ENCODE results near the gene IQSEC3.
A peak's percentile ranks its signal among the peaks of the same experiment; 100 is the strongest.

IQSEC3 gene

DNA sequence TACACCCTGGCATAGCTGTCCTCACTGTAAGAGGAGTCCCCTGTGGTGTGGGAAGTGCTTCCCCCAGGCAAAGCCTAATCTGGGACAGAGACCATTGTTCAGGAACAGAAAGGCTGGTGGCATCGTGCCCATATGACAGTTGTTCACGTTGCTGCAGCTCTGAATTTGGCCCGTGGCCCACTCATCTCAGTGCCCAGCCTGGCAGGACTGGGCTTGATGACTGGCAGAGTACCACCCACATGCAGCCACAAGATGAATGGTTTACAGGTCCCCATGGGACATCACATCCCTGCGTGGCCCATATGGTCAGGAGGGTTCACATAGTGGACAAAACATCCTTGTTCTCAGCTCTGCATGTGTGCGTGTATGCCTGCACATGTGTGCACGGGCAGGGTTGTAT, 17.5 kb downstream of the IQSEC3 start:
- Histone ChIP-seq H3K36me3 (ENCODE audit: control insufficient read depth in 2 of 2, insufficient read depth in 2 of 2, low read length in 2 of 2) (no peaks in the 10 kb centered on the region), H3K27me3 (ENCODE audit: control insufficient read depth in 1 of 2, insufficient read depth in 2 of 2, low read length in 2 of 2) (peaks cover 17 to 26% of the 10 kb centered on the region in 2 donors)

GRCh38 chr12:85191-85666, 18.7 kb downstream of the IQSEC3 start:
- H3K4me1 ChIP-seq (ENCODE audit: control insufficient read depth, insufficient read depth, low read length) = no peaks in the 10 kb centered on the region
- H3K27me3 ChIP-seq (ENCODE audit: control insufficient read depth in 1 of 2, insufficient read depth in 2 of 2, low read length in 2 of 2) = peaks cover 7 to 22% of the 10 kb centered on the region in 2 donors
- no peak overlapping the region for H3K9ac ChIP-seq (ENCODE audit: low read length in 2 of 2)
- H3K36me3 ChIP-seq (ENCODE audit: control insufficient read depth in 2 of 2, insufficient read depth in 2 of 2, low read length in 2 of 2) = no peaks in the 10 kb centered on the region
- H3K27ac ChIP-seq (ENCODE audit: low read length) = no peak overlapping the region
- no peak overlapping the region for H3K4me3 ChIP-seq (ENCODE audit: low read length in 2 of 2)
- peaks cover 6 to 9% of the 10 kb centered on the region in 2 donors for H3K9me3 ChIP-seq (ENCODE audit: control insufficient read depth in 2 of 2, low read length in 2 of 2)

More for the DNA sequence above, 17.5 kb downstream of the IQSEC3 start:
- no peak overlapping the region for H3K4me3 ChIP-seq (ENCODE audit: low read length in 2 of 2)
- H3K27ac ChIP-seq (ENCODE audit: low read length) = no peak overlapping the region
- H3K9me3 ChIP-seq (ENCODE audit: control insufficient read depth in 2 of 2, low read length in 2 of 2) = peaks cover 0 to 3% of the 10 kb centered on the region in 2 donors
- no peak overlapping the region for H3K9ac ChIP-seq (ENCODE audit: low read length in 2 of 2)
- no peaks in the 10 kb centered on the region for H3K4me1 ChIP-seq (ENCODE audit: control insufficient read depth, insufficient read depth, low read length)

DNA sequence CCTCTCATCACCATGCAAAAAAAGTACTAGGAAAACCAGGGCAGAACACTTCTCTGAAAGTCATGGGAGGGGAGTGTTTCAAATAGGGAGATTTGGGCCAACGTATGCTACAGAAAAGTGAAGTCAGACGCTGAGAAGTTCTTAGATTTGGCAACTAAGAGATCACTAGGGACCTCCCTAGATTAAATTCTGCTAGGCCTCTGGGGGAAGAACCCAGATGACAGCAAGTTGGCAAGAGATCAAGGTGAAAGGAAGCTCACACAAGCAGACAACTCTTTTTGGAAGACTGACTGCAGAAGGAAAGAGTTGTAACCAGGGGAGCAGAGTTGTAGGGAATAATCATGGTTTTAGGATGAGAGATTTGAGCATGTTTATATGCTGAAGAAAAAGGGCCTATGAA, 20.7 kb downstream of the IQSEC3 start:
- Histone ChIP-seq H3K36me3 (ENCODE audit: control insufficient read depth in 2 of 2, insufficient read depth in 2 of 2, low read length in 2 of 2) (no peaks in the 10 kb centered on the region), H3K27ac (ENCODE audit: low read length) (no peak overlapping the region), H3K4me3 (ENCODE audit: low read length in 2 of 2) (no peak overlapping the region)

DNA sequence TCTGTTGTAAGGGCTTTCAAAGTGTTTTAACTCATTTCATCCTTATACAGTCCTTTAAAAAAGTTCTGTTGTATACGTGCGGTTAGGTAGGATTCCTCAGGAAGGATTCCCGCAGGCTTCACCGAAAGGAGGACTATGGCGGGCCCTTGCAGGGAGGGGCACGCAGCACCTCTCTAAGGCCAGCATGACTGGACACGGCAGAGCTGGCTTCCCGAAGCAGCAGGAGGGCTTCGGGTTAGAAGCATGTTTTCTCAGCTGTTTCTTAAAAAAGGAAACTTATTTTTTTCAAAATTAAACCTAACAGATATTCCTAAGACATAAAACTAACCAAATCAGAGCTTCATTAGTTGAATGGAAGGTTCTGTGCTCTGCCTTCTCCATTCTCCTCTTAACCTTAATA, 21.3 kb downstream of the IQSEC3 start:
- Histone ChIP-seq H3K9ac (ENCODE audit: low read length in 2 of 2) (no peak overlapping the region), H3K4me1 (ENCODE audit: control insufficient read depth, insufficient read depth, low read length) (no peaks in the 10 kb centered on the region), H3K36me3 (ENCODE audit: control insufficient read depth in 2 of 2, insufficient read depth in 2 of 2, low read length in 2 of 2) (no peaks in the 10 kb centered on the region), H3K27ac (ENCODE audit: low read length) (no peak overlapping the region), H3K4me3 (ENCODE audit: low read length in 2 of 2) (no peak overlapping the region), H3K9me3 (ENCODE audit: control insufficient read depth in 2 of 2, low read length in 2 of 2) (peaks cover 6 to 9% of the 10 kb centered on the region in 2 donors), H3K27me3 (ENCODE audit: control insufficient read depth in 1 of 2, insufficient read depth in 2 of 2, low read length in 2 of 2) (peaks cover 3 to 11% of the 10 kb centered on the region in 2 donors)

More for the DNA sequence above, 20.7 kb downstream of the IQSEC3 start:
- H3K27me3 ChIP-seq (ENCODE audit: control insufficient read depth in 1 of 2, insufficient read depth in 2 of 2, low read length in 2 of 2) = peaks cover 3 to 13% of the 10 kb centered on the region in 2 donors
- H3K9ac ChIP-seq (ENCODE audit: low read length in 2 of 2) = no peak overlapping the region
- no peaks in the 10 kb centered on the region for H3K4me1 ChIP-seq (ENCODE audit: control insufficient read depth, insufficient read depth, low read length)
- peaks cover 6 to 9% of the 10 kb centered on the region in 2 donors for H3K9me3 ChIP-seq (ENCODE audit: control insufficient read depth in 2 of 2, low read length in 2 of 2)

- no peaks in the 10 kb centered on the region for H3K36me3 ChIP-seq (ENCODE audit: control insufficient read depth in 2 of 2, insufficient read depth in 2 of 2, low read length in 2 of 2)
- H3K27me3 ChIP-seq (ENCODE audit: control insufficient read depth in 1 of 2, insufficient read depth in 2 of 2, low read length in 2 of 2) = peaks cover 2 to 6% of the 10 kb centered on the region in 2 donors
- H3K9ac ChIP-seq (ENCODE audit: low read length in 2 of 2) = no peak overlapping the region
- H3K4me1 ChIP-seq (ENCODE audit: control insufficient read depth, insufficient read depth, low read length) = no peaks in the 10 kb centered on the region
- peaks cover 6 to 9% of the 10 kb centered on the region in 2 donors for H3K9me3 ChIP-seq (ENCODE audit: control insufficient read depth in 2 of 2, low read length in 2 of 2)
- no peak overlapping the region for H3K27ac ChIP-seq (ENCODE audit: low read length)
- H3K4me3 ChIP-seq (ENCODE audit: low read length in 2 of 2) = no peak overlapping the region
These were observed 23.1 kb downstream of the IQSEC3 start for GRCh38 chr12:89653-90052.

- Histone ChIP-seq H3K9ac (ENCODE audit: low read length in 2 of 2) (no peak overlapping the region), H3K9me3 (ENCODE audit: control insufficient read depth in 2 of 2, low read length in 2 of 2) (peaks cover 6 to 9% of the 10 kb centered on the region in 2 donors), H3K27ac (ENCODE audit: low read length) (no peak overlapping the region), H3K36me3 (ENCODE audit: control insufficient read depth in 2 of 2, insufficient read depth in 2 of 2, low read length in 2 of 2) (no peaks in the 10 kb centered on the region), H3K4me3 (ENCODE audit: low read length in 2 of 2) (no peak overlapping the region), H3K27me3 (ENCODE audit: control insufficient read depth in 1 of 2, insufficient read depth in 2 of 2, low read length in 2 of 2) (peaks cover 0 to 8% of the 10 kb centered on the region in 2 donors), H3K4me1 (ENCODE audit: control insufficient read depth, insufficient read depth, low read length) (no peaks in the 10 kb centered on the region)
These were observed 24.6 kb downstream of the IQSEC3 start for GRCh38 chr12:91213-91612.

DNA sequence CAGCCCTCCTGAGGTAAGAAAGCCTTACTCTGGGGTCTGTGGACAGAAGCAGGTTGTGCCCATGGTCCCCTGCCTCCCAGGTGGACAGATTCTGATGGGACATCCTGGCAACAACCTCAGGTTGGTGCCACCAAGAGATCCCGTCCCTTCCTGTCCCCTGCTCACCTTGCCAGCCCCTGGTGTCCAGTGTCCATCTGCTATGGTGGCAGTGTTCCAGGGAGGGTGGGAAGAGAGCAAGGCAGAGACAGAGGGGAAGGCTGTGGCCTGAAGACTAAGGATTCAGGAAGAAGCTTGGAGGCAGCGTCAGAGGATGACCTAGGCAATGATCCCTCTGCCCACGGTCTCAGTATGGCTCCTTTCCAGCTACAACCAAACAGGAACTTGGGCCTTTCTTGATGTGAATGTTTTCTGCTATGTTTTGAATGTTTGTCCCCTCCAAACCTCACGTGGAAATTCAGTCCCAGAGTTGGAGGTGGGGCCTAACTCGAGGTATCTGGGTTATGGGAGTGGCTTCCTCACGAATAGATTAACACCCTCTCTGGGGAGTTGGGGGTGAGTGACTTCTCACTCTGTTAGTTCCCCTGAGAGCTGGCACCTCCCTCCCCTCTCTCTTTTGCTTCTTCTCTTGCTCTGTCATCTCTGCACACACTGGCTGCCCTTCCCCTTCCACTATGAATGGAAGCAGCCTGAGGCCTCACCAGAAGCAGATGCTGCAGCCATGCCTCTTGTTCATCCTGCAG, 26.9 kb downstream of the IQSEC3 start:
- no peak overlapping the region for H3K4me3 ChIP-seq (ENCODE audit: low read length in 2 of 2)
- H3K27me3 ChIP-seq (ENCODE audit: control insufficient read depth in 1 of 2, insufficient read depth in 2 of 2, low read length in 2 of 2) = peaks cover 10 to 18% of the 10 kb centered on the region in 2 donors
- no peaks in the 10 kb centered on the region for H3K36me3 ChIP-seq (ENCODE audit: control insufficient read depth in 2 of 2, insufficient read depth in 2 of 2, low read length in 2 of 2)
- H3K27ac ChIP-seq (ENCODE audit: low read length) = no peak overlapping the region
- H3K4me1 ChIP-seq (ENCODE audit: control insufficient read depth, insufficient read depth, low read length) = no peaks in the 10 kb centered on the region
- H3K9ac ChIP-seq (ENCODE audit: low read length in 2 of 2) = no peak overlapping the region
- H3K9me3 ChIP-seq (ENCODE audit: control insufficient read depth in 2 of 2, low read length in 2 of 2) = peaks cover 6 to 9% of the 10 kb centered on the region in 2 donors

GRCh38 chr12:96543-96942, 30.0 kb downstream of the IQSEC3 start:
- no peaks in the 10 kb centered on the region for H3K9me3 ChIP-seq (ENCODE audit: control insufficient read depth in 2 of 2, low read length in 2 of 2)
- peaks cover 32 to 36% of the 10 kb centered on the region in 2 donors for H3K27me3 ChIP-seq (ENCODE audit: control insufficient read depth in 1 of 2, insufficient read depth in 2 of 2, low read length in 2 of 2)
- no peaks in the 10 kb centered on the region for H3K4me1 ChIP-seq (ENCODE audit: control insufficient read depth, insufficient read depth, low read length)
- no peaks in the 10 kb centered on the region for H3K36me3 ChIP-seq (ENCODE audit: control insufficient read depth in 2 of 2, insufficient read depth in 2 of 2, low read length in 2 of 2)
- no peak overlapping the region for H3K4me3 ChIP-seq (ENCODE audit: low read length in 2 of 2)
- H3K27ac ChIP-seq (ENCODE audit: low read length) = no peak overlapping the region
- no peak overlapping the region for H3K9ac ChIP-seq (ENCODE audit: low read length in 2 of 2)

DNA sequence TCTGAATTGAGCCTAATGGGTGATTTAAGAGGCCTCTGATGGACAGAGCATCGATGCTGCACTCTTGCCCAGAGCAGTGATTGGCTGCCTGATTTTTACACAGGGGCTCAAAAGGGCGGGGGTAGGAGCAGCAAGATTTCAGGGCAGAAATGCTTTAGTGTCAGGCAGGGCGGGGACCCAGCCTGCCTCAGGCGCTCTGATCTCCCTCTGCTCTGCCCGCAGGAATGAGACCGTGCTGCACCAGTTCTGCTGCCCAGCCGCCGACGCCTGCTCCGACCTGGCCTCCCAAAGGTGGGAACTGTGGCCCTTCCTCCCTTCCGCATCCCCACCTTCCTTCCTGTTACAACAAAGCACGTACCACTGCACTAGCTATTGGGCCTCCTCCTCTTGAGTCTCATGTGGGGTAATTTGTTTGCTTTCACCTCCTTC, 32.4 kb downstream of the IQSEC3 start:
- H3K9me3 ChIP-seq (ENCODE audit: control insufficient read depth in 2 of 2, low read length in 2 of 2) = no peaks in the 10 kb centered on the region
- peaks cover 42 to 45% of the 10 kb centered on the region in 2 donors for H3K27me3 ChIP-seq (ENCODE audit: control insufficient read depth in 1 of 2, insufficient read depth in 2 of 2, low read length in 2 of 2)
- H3K9ac ChIP-seq (ENCODE audit: low read length in 2 of 2) = peak overlapping the region in 1 of 2 donors; percentile 6
- no peaks in the 10 kb centered on the region for H3K4me1 ChIP-seq (ENCODE audit: control insufficient read depth, insufficient read depth, low read length)
- no peak overlapping the region for H3K4me3 ChIP-seq (ENCODE audit: low read length in 2 of 2)
- no peaks in the 10 kb centered on the region for H3K36me3 ChIP-seq (ENCODE audit: control insufficient read depth in 2 of 2, insufficient read depth in 2 of 2, low read length in 2 of 2)
- H3K27ac ChIP-seq (ENCODE audit: low read length) = no peak overlapping the region

GRCh38 chr12:99605-100004, 33.0 kb downstream of the IQSEC3 start:
- H3K9ac ChIP-seq (ENCODE audit: low read length in 2 of 2) = peak overlapping the region in 1 of 2 donors; percentile 6
- H3K36me3 ChIP-seq (ENCODE audit: control insufficient read depth in 2 of 2, insufficient read depth in 2 of 2, low read length in 2 of 2) = no peaks in the 10 kb centered on the region
- no peaks in the 10 kb centered on the region for H3K4me1 ChIP-seq (ENCODE audit: control insufficient read depth, insufficient read depth, low read length)
- peaks cover 42 to 45% of the 10 kb centered on the region in 2 donors for H3K27me3 ChIP-seq (ENCODE audit: control insufficient read depth in 1 of 2, insufficient read depth in 2 of 2, low read length in 2 of 2)
- H3K27ac ChIP-seq (ENCODE audit: low read length) = no peak overlapping the region
- H3K9me3 ChIP-seq (ENCODE audit: control insufficient read depth in 2 of 2, low read length in 2 of 2) = no peaks in the 10 kb centered on the region
- H3K4me3 ChIP-seq (ENCODE audit: low read length in 2 of 2) = no peak overlapping the region

Data from stomach smooth muscle (tissue), 2 donors.